ENCODE measurements around the gene CREB5.
"Not testable (repeated sequence)": the region's sequence is repeated elsewhere in the genome, so short reads cannot be mapped to it uniquely, and the experiment has no call there.

Gene CREB5

GRCh38 chr7:28811701-28812430 is 399.5 kb downstream of the CREB5 start:
- no peak for DNase-seq (ENCODE audit: low read depth in 2 of 2)

- no peak for DNase-seq (ENCODE audit: low read depth in 2 of 2)
Measured at GRCh38 chr7:28812616-28813015, 400.3 kb downstream of the CREB5 start.

GRCh38 chr7:28813243-28813962 is 401.1 kb downstream of the CREB5 start:
- no peak for DNase-seq (ENCODE audit: low read depth in 2 of 2)

GRCh38 chr7:28815369-28815927 is 403.1 kb downstream of the CREB5 start:
- no peak for DNase-seq (ENCODE audit: low read depth in 2 of 2)

DNA sequence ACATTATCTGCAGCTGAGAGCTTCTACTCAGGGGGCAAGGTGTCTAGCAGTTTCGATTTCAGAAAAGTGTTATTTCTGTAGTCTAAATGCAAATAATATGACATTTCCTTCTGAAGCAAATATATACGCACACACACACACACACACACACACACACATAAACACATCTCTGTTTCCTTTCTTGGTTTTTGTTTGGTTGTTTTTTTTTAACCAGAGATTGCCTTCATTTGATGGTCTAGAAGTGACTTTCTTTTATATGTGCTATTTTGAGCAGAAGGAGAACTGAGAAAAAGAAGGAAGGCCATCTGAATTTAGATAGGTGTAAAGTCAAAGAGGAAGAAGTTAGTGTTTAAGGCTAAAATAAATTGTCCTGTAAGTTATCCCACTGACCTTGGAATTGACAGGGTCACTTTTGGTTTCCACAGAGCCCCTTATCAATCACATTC is 403.6 kb downstream of the CREB5 start:
- no peak for DNase-seq (ENCODE audit: low read depth in 2 of 2)

GRCh38 chr7:28818996-28819395 is 406.7 kb downstream of the CREB5 start:
- DNase-seq (ENCODE audit: low read depth in 2 of 2) = no peak

DNA sequence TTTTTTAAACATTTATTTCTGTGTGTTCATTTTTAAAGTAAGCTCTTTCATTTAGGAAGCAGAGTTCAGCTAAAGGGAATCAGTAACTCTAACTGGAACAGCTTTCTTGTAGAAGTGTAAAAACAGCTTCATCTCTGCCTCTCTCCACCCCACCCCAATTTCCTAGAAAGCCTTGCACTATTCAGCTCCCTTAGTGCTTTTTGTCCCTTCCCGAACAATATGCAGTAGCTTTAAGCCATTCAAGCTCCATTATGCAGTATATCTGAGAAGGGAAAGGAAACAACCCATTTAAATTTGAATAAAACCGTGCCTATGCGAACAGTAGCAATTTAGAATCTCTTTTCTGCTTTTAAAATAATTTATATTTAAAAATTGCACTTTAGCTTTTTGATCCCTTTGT is 411.3 kb downstream of the CREB5 start:
- DNase-seq (ENCODE audit: low read depth in 2 of 2) = no peak

DNA sequence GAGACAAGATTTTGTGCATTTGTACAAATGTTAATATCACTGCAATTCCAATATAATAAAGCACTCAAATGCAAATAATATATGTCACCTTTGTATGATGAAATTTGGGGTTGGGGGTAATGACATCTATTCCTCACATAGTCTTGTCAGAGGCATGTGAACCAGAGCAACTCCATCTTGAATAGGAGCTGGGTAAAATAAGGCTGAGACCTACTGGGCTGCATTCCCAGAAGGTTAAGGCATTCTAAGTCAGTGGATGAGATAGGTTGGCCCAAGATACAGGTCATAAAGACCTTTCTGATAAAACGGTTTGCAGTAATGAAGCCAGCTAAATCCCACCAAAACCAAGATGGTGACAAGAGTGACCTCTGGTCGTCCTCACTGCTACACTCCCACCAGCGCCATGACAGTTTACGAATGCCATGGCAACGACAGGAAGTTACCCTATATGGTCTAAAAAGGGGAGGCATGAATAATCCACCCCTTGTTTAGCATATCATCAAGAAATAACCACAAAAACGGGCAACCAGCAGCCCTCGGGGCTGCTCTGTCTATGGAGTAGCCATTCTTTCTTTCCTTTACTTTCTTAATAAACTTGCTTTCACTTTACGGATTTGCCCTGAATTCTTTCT is 413.6 kb downstream of the CREB5 start:
- DNase-seq (ENCODE audit: low read depth in 2 of 2) = not testable (repeated sequence)

- no peak for DNase-seq (ENCODE audit: low read depth in 2 of 2)
Measured at GRCh38 chr7:28830846-28831245, 418.5 kb downstream of the CREB5 start.

DNA sequence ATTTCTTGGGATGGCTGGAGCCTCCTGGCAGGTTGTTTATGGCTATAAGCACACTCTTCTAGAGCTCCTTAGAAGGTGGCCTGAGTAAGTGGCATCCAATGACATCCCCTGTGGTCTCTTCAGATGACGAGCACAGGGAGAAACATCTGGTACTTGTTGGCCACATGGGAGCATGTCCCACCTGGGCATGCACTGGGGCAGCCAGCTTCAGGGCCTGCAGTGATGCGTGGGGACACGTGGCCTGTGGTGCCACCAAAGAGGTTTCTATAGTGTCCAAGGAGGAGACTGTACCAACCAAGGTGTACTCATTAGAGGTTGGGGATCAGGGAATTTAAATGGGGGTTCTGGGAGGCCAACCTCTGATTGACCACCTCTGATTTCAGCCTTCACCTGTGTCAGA is 420.4 kb downstream of the CREB5 start:
- DNase-seq (ENCODE audit: low read depth in 2 of 2) = no peak

DNA sequence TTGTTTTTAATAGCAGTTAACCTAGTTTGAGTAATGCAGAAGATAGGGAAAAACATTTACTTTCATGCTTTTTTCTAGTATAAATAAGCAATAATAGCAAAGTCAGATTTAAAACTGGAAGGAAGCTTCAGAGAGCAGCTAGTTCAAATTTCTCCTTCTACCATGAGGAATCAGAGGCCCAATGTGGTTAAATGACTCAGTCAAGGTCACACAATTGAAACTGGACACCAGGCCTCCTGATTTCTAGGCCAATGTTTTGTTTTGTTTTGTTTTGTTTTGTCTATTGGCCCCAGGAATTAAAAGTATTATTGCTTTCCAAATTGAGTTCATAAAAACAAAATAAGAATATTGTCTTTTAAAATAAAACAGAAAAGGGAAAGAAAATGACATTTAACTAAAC is 423.5 kb downstream of the CREB5 start:
- DNase-seq (ENCODE audit: low read depth in 2 of 2) = no peak

DNA sequence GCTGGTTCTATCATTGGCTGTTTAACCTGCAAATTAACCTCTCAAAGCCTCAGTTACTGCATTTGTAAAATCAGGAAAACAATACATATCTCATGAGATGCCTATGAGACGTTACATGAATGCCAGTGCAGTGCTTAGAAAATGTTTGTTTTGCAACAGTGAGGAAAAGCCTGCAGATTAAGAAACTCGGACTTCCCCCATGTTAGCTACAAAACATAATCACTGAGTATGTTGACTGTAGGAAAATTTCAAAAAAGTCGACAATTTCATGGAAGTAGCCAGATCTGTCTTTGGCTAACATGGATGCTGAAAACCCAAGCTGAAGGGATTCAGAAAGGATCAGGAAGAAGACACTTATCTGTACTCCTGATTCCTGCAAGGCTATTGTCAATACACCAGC is 424.4 kb downstream of the CREB5 start:
- no peak for DNase-seq (ENCODE audit: low read depth in 2 of 2)

- DNase-seq (ENCODE audit: low read depth in 2 of 2) = no peak
Measured at GRCh38 chr7:28837216-28837615, 424.9 kb downstream of the CREB5 start.

DNA sequence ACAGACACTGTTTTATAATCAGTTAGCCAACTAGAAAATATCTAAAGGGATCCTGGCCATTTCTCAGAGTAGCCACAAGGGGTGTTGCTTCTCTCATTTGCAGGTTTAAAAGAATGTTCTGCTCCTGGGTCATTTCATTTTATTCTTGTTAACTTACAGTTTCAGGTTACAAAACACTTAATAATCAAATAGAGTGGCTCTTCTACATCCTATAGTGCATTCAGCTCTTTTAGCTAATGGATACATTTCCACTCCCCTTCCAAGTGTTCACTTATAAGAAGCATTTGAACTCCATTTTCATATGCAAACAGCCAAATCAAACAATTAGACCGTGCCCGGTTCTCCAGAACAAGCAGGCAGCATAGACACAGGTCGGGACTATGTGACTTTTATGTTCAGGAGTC is 428.3 kb downstream of the CREB5 start:
- no peak for DNase-seq (ENCODE audit: low read depth in 2 of 2)

- no peak for DNase-seq (ENCODE audit: low read depth in 2 of 2)
Measured at GRCh38 chr7:28841766-28842165, 429.4 kb downstream of the CREB5 start.

GRCh38 chr7:28842769-28843295 is 430.5 kb downstream of the CREB5 start:
- no peak for DNase-seq (ENCODE audit: low read depth in 2 of 2)

DNA sequence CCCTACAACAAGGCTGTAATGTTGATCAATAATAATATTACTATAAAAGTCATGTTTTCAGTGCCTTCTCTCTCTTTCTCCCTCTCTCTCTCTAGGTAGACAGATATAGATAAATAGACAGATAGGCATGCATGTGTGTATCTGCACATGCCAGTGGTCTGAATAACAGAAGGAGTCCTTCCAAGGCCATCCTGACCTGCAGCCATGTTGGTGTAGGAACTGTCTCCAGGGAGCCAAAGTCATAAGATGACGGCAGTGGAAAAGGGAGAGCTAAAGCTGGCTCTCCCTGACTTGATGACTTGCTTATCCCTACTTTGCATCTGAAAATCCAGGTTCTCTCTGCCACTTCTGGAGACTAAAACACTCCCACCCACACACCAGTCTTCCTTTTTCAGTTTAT is 432.8 kb downstream of the CREB5 start:
- no peak for DNase-seq (ENCODE audit: low read depth in 2 of 2)

GRCh38 chr7:28847176-28847575 is 434.9 kb downstream of the CREB5 start:
- DNase-seq (ENCODE audit: low read depth in 2 of 2) = no peak

GRCh38 chr7:28847681-28848080 is 435.4 kb downstream of the CREB5 start:
- no peak for DNase-seq (ENCODE audit: low read depth in 2 of 2)

DNA sequence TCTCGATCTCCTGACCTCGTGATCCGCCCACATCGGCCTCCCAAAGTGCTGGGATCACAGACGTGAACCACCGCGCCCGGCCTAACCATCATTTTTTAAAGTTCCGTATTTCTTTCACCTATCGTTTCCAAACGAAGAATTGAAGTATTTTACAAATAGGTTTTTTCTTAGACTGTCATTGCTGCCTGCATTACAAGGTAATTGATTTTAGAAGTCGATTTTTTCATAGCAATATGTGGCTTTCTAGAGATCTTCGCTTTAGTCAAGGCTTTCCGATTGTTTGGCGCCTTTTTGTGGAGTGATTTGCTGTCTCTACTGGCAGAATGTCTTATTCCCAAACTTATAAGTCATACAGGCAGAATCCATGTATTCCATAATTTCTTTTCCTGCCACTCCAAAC is 436.6 kb downstream of the CREB5 start:
- DNase-seq (ENCODE audit: low read depth in 2 of 2) = no peak

- DNase-seq (ENCODE audit: low read depth in 2 of 2) = no peak
Measured at GRCh38 chr7:28850699-28851098, 438.4 kb downstream of the CREB5 start.

DNA sequence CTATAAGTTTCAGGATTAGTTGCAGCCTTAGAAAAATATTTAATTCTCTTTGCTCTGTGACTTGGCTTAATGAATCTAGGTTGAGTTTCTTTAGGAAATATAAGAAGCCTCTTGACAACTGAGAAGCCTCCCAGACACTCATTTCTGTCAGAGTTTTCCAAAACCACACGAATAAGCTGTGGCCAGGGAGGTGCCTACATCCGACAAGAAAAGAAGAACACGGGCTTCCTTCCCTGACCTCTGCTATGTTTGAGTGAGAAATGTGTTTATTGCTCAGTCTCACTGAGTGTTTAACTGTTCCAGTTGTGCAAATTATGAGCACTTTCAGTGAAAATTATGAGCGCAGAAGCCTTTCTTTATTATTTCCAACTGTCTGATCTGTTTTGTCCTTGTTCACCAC is 440.8 kb downstream of the CREB5 start:
- DNase-seq (ENCODE audit: low read depth in 2 of 2) = no peak

Measured in fibroblast of skin of left biceps (primary cell).